HG03103 (cell line): ENCODE results near the gene TIGAR.

ENCODE experiments used
- ATAC-seq: cut with Tn5 transposase; IDR thresholded peaks from one replicate; pipeline ENCODE4 v1.9.1; 2021; ENCODE audit warnings: low read depth; ENCODE audit not compliant: unreplicated experiment

TIGAR gene

GRCh38 chr12:4301932-4302501, 19.0 kb upstream of the TIGAR start:
- no peak for ATAC-seq

- no peak for ATAC-seq
Observed at GRCh38 chr12:4302881-4303280, 18.1 kb upstream of the TIGAR start.

DNA sequence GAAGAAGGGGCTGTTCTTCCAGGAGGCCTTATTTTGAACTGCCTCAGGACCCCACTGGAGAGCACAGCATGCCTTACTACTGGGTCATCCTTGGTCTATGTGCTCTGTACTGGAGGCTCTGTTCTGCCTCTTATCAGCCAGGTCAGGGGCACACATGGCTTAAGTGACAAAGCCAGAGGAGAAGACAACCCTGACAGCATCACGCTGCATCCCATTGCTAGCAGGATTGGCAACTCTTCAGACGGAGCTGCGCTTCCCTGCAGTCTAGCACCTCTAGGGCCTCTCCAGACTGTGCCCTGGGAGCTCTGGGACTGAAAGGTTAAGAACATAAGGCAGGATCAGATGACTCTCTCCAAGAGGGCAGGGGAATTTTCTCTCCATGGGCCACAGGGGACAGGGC, 17.3 kb upstream of the TIGAR start:
- no peak for ATAC-seq

- no peak for ATAC-seq
Observed at GRCh38 chr12:4307593-4308333, 13.2 kb upstream of the TIGAR start.

DNA sequence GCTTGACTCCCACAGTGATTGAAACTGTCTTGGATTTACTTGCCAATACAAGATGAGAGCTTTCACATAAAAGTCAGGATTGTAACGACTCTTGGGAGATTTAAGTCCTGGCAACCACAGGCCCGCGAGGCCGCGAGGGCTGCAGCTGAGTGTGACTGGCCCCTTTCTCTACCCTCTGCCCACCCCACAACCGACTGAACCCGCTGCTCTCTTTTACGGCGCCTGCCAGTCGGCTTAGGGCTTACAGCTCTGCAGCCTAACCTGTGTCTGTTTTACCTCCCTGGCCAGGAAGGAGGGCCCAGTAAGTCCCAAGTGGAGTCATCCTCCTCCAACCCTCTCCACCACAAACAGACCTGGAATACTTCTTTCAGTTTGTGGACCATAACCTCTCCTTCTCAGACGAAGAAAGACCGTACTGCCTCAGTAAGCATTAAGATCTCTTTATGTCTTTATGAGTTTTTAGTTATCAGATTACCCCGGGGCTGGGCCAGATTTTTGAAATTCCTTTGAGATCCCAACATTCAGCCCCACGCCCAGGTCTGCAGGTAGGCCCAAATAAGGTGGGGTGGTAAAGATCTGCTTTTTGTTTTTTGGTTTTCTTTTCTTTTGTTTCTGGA, 12.6 kb upstream of the TIGAR start:
- ATAC-seq: no peak

- no peak for ATAC-seq
Observed at GRCh38 chr12:4311776-4312175, 9.2 kb upstream of the TIGAR start.

DNA sequence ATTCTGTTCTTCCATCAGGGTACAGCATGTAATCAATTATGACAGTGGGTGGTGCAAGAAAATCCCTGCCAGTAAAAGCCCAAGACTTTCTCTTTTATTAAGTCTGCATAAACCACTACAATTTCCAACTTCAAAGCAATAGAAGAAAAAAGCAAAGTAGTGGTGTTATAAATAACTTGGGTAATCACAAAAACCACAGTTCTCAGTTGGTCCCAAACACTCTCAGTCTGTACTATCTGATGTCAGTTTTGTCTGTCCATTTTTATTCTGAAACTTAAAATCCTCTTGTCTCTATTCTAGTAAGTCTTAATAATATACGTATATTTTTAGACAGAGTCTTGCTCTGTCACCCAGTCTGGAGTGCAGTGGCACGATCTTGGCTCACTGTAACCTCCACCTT, 8.8 kb upstream of the TIGAR start:
- ATAC-seq: no peak

- peak; percentile 27 for ATAC-seq
Observed at GRCh38 chr12:4320497-4320852, 538 bp upstream of the TIGAR start.

- ATAC-seq: no peak
Observed at GRCh38 chr12:4322726-4323125, 1.7 kb downstream of the TIGAR start.

GRCh38 chr12:4323396-4323795, 2.4 kb downstream of the TIGAR start:
- no peak for ATAC-seq

GRCh38 chr12:4324366-4324765, 3.4 kb downstream of the TIGAR start:
- ATAC-seq: no peak

DNA sequence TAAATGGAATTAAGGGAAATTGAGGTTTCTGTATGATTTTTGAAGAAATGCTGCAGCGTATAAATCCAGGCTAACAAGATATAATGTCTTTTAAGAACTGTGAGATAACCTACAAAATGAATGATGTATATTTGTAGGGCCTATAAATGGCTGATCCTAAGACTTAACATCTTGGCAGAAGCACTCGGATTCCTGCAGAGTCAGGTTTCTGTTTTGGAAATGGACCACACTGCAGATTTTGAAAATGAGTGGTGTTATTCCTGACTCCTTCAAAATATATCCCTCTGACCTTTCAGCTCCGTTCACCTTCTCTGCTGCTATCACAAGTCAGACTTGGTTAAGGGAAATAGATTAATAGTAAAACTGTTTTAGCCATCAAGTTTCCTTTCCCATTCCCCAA, 5.0 kb downstream of the TIGAR start:
- ATAC-seq: no peak

GRCh38 chr12:4327293-4327692, 6.3 kb downstream of the TIGAR start:
- ATAC-seq: no peak

DNA sequence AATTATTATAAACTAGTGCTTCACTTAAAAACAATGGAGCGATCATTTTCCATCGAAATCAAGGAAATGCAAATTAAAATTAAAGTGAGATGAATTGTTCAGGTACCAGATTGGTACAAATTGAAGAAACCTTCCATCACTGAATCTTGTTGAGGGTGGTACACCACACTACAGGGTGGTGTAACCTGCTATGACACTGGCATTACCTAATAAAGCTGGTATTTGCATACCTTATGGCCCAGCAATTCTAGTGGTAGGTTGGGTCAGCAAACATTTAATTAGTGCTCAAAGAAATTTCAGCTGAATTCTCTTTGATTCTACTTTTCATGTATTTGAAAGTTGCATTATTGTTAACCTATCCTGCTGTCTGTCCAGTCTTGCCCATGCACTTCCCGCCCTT, 9.2 kb downstream of the TIGAR start:
- no peak for ATAC-seq

DNA sequence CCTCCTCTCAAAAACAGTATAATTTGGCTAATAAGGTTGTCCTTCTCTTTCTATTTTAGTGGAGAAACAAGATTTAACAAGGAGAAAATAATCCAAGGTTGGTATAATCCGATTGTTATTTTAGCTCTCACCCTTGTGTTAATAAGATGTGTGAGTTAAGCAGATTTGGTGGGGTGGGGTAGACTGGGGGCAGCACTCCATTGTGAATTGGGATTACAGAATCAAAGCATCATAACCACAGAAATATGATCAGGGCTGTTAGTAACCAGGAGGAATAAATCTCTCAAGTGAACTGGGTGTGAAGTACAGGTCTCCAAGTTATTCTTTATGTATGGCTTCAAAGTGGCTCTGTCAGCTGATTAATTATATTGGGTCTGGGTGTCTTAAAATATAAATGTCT, 10.2 kb downstream of the TIGAR start:
- no peak for ATAC-seq

- no peak for ATAC-seq
Observed at GRCh38 chr12:4331842-4332241, 10.8 kb downstream of the TIGAR start.

GRCh38 chr12:4346931-4347330, 25.9 kb downstream of the TIGAR start:
- no peak for ATAC-seq

GRCh38 chr12:4353785-4354208, 32.8 kb downstream of the TIGAR start:
- no peak for ATAC-seq

DNA sequence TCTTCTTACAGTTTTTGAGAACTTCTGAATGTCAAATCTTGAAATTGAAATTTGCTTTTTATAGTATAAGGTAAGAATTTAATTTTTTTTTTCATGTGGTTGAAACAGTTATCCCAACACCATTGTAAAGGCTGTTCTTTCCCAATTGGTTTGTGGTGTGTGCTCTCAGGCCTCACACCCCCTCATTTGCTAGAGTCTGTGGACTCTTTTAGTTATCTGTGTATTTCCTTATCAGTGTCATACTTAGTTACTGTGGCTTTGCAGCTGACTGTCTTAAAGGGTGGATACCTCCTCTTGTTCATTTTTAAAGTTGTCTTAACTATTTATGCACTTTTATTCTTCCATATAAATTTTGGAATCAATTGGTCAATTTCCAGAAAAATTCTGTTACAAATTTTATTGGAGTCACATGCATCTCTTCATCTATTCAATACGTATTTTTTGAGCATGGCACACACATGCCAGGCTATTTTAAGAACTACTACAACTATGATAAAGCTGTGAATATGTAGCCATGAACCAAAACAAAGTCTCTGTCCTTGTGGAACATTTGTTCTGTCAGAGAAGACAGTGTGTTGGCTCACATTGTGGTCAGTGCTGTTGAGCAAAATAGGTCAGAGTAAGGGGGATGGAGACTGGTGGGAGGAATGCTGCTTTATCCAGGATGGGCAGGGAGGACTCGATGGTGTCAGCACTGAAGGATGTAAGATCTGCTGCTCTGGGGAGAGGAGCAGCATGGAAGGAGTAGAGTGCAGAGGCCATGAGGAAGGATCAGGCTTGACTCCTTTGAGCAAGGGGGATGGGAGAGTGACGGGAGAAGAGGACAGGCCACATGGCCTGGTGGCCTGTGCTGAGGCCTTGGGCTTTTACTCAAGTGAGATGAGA, 34.4 kb downstream of the TIGAR start:
- ATAC-seq: no peak

- ATAC-seq: no peak
Observed at GRCh38 chr12:4356041-4356327, 35.0 kb downstream of the TIGAR start.

- ATAC-seq: no peak
Observed at GRCh38 chr12:4366090-4366489, 45.1 kb downstream of the TIGAR start.
